DOHH2 (cell line): ENCODE results near the gene KRT222.
A peak's percentile ranks its signal among the peaks of the same experiment; 100 is the strongest.

ENCODE experiments used
- H3F3A ChIP-seq: fragments of 200-600 bp; sonication (generic), shearing (Covaris generic); 2 replicates; pipeline ENCODE4 v1.6.0; 2016; ENCODE audit warnings: antibody characterized with exemption, mild to moderate bottlenecking; ENCODE audit not compliant: control insufficient read depth, insufficient read depth
- H3K27ac ChIP-seq: fragments of 200-600 bp; sonication (generic); 2 replicates; pipeline ENCODE4 v1.5.1; 2014; ENCODE audit warnings: low read depth, mild to moderate bottlenecking, low read length, moderate library complexity
- H3K27me3 ChIP-seq: fragments of 200-600 bp; sonication (generic); 2 replicates; pipeline ENCODE4 v1.6.1; 2014; ENCODE audit warnings: mild to moderate bottlenecking, low read length, mixed read lengths; ENCODE audit not compliant: control insufficient read depth
- H3K36me3 ChIP-seq: fragments of 200-600 bp; sonication (generic); 2 replicates; pipeline ENCODE4 v1.6.1; 2014; ENCODE audit warnings: mild to moderate bottlenecking, low read length, moderate library complexity, mixed read lengths; ENCODE audit not compliant: control insufficient read depth
- H3K4me1 ChIP-seq: fragments of 200-600 bp; sonication (generic); 2 replicates; pipeline ENCODE4 v1.6.1; 2014; ENCODE audit warnings: mild to moderate bottlenecking, low read length, mixed read lengths; ENCODE audit not compliant: control insufficient read depth
- H3K4me2 ChIP-seq: fragments of 200-600 bp; sonication (generic); 2 replicates; pipeline ENCODE4 v1.6.0; 2014; ENCODE audit warnings: mild to moderate bottlenecking, low read length, moderate library complexity
- H3K4me3 ChIP-seq: fragments of 200-600 bp; sonication (generic); 2 replicates; pipeline ENCODE4 v1.5.1; 2014; ENCODE audit warnings: mild to moderate bottlenecking, low read length, mixed read lengths
- H3K79me2 ChIP-seq: fragments of 200-600 bp; sonication (generic); 2 replicates; pipeline ENCODE4 v1.6.1; 2014; ENCODE audit warnings: mild to moderate bottlenecking, low read length, mixed read lengths; ENCODE audit not compliant: control insufficient read depth
- H3K9me2 ChIP-seq: fragments of 200-600 bp; sonication (generic); replicated peaks from 2 replicates; pipeline ENCODE4 v1.6.1; 2014; ENCODE audit warnings: mild to moderate bottlenecking, low read length, mixed read lengths; ENCODE audit not compliant: control insufficient read depth
- H3K9me3 ChIP-seq: fragments of 200-600 bp; sonication (generic); 2 replicates; pipeline ENCODE4 v1.6.1; 2014; ENCODE audit warnings: antibody characterized with exemption, low read length, mixed read lengths; ENCODE audit not compliant: control insufficient read depth, insufficient read depth
- H4K20me1 ChIP-seq: fragments of 200-600 bp; sonication (generic); 2 replicates; pipeline ENCODE4 v1.6.0; 2014; ENCODE audit warnings: low read depth, mild to moderate bottlenecking, antibody characterized with exemption, low read length, moderate library complexity; ENCODE audit not compliant: control insufficient read depth, insufficient read depth
- CTCF ChIP-seq: fragments of 200-600 bp; sonication (generic); IDR thresholded peaks from one replicate; pipeline ENCODE4 v1.5.1; 2014; ENCODE audit warnings: antibody characterized with exemption, mild to moderate bottlenecking, low read depth, low read length; ENCODE audit not compliant: poor library complexity, severe bottlenecking
- EZH2phosphoT487 ChIP-seq: fragments of 200-600 bp; sonication (generic); IDR thresholded peaks from 2 replicates; pipeline ENCODE4 v1.6.1; 2017; ENCODE audit warnings: borderline replicate concordance, mild to moderate bottlenecking, antibody characterized with exemption, low read length, moderate library complexity, mixed read lengths

Gene KRT222

GRCh38 chr17:40629842-40630241 lies 35.1 kb downstream of the KRT222 start:
- peaks cover 75% of the 10 kb centered on the region for H3K36me3 ChIP-seq
- no peaks in the 10 kb centered on the region for H3K9me2 ChIP-seq
- no peaks in the 10 kb centered on the region for H4K20me1 ChIP-seq
- H3K27ac ChIP-seq, result no peak overlapping the region
- no peak overlapping the region for H3K4me2 ChIP-seq
- no peaks in the 10 kb centered on the region for H3K9me3 ChIP-seq
- H3K79me2 ChIP-seq, result no peaks in the 10 kb centered on the region
- H3K27me3 ChIP-seq, result no peaks in the 10 kb centered on the region
- H3K4me3 ChIP-seq, result no peak overlapping the region
- H3K4me1 ChIP-seq, result peaks cover 4% of the 10 kb centered on the region
- TF ChIP-seq CTCF, result no peak
- TF ChIP-seq EZH2phosphoT487, result no peak
- peaks cover 7% of the 10 kb centered on the region; the same call in 1 of the 2 replicates for H3F3A ChIP-seq

- H3K79me2 ChIP-seq, result no peaks in the 10 kb centered on the region
- no peaks in the 10 kb centered on the region for H3K9me3 ChIP-seq
- peaks cover 30% of the 10 kb centered on the region for H3K36me3 ChIP-seq
- H3K4me1 ChIP-seq, result peaks cover 31% of the 10 kb centered on the region
- no peaks in the 10 kb centered on the region for H4K20me1 ChIP-seq
- no peak overlapping the region for H3K4me3 ChIP-seq
- TF ChIP-seq CTCF, result no peak
- TF ChIP-seq EZH2phosphoT487, result no peak
- H3K27ac ChIP-seq, result no peak overlapping the region
- H3F3A ChIP-seq, result peaks cover 12% of the 10 kb centered on the region
- no peaks in the 10 kb centered on the region for H3K27me3 ChIP-seq
- no peak overlapping the region for H3K4me2 ChIP-seq
- H3K9me2 ChIP-seq, result no peaks in the 10 kb centered on the region
Measured at GRCh38 chr17:40625311-40625710, 39.7 kb downstream of the KRT222 start.

- Histone ChIP-seq H4K20me1 (no peaks in the 10 kb centered on the region), H3K4me3 (peak overlapping the region; percentile 49), H3K9me3 (no peaks in the 10 kb centered on the region), H3K27ac (peak overlapping the region; percentile 22; the same call in 1 of the 2 replicates), H3K36me3 (peaks cover 14% of the 10 kb centered on the region), H3K27me3 (0 out of 2 replicates have a peak, but pooled peaks cover 6% of the 10 kb centered on the region), H3K9me2 (no peaks in the 10 kb centered on the region), H3K4me2 (peak overlapping the region; percentile 62), H3K4me1 (peaks cover 41% of the 10 kb centered on the region), H3F3A (peaks cover 12% of the 10 kb centered on the region), H3K79me2 (no peaks in the 10 kb centered on the region)
- TF ChIP-seq EZH2phosphoT487 (no peak), CTCF (no peak)
Measured at GRCh38 chr17:40623419-40624210, 41.4 kb downstream of the KRT222 start.
